ENCODE data around the gene MROH2A. TPM values are rescaled to one million over a fixed set of nuclear protein-coding genes. Genes with fewer than 3 reads are reported as not detected.
A peak's percentile ranks its signal among the peaks of the same experiment; 100 is the strongest.

The MROH2A gene
- total and polyA plus RNA-seq, 10 donors: 0.27 to 1.5 (median 0.43) TPM; not detected in 7

GRCh38 chr2:233824373-233824772, 46.2 kb downstream of the MROH2A start:
- intact Hi-C loops (cut with DNase I; ENCODE audit: low total_unique reads): no loop called here
- Histone ChIP-seq H3K4me3 (no peak overlapping the region), H3K4me1 (no peaks in the 10 kb centered on the region), H3K9me3 (peaks cover 0 to 8% (median 0%) of the 10 kb centered on the region in 8 donors), H3K27me3 (replicated peaks in 1 of 7) (peaks cover 0 to 11% (median 0%) of the 10 kb centered on the region in 7 donors), H3K36me3 (no peaks in the 10 kb centered on the region), H3K27ac (no peak overlapping the region)
- WGBS, 5 donors: 83 to 89% (median 85%) methylated on average over 7 of the region's 7 CpGs
- peak; percentile 13 for DNase-seq
- TF ChIP-seq POLR2AphosphoS5 (IDR thresholded peaks at IDR 0.05) (no peak), POLR2A (IDR thresholded peaks at IDR 0.05) (no peak), CTCF (IDR thresholded peaks at IDR 0.05 in 8 of 11, conservative IDR thresholded peaks at IDR 0.05 in 3 of 11) (no peak)

GRCh38 chr2:233828546-233829192, 50.5 kb downstream of the MROH2A start:
- 85 to 92% (median 86%) methylated on average over 16 to 24 of the region's 24 CpGs for WGBS, 5 donors
- peak; percentile 55 for DNase-seq
- Histone ChIP-seq H3K9me3 (peaks cover 0 to 8% (median 0%) of the 10 kb centered on the region in 8 donors), H3K4me3 (no peak overlapping the region), H3K36me3 (no peaks in the 10 kb centered on the region), H3K27me3 (replicated peaks in 1 of 7) (peaks cover 0 to 4% (median 0%) of the 10 kb centered on the region in 7 donors), H3K4me1 (no peaks in the 10 kb centered on the region), H3K27ac (no peak overlapping the region)
- TF ChIP-seq POLR2AphosphoS5 (IDR thresholded peaks at IDR 0.05) (no peak), CTCF (IDR thresholded peaks at IDR 0.05 in 8 of 11, conservative IDR thresholded peaks at IDR 0.05 in 3 of 11) (no peak), POLR2A (IDR thresholded peaks at IDR 0.05) (no peak)
- intact Hi-C loops (cut with DNase I; ENCODE audit: low total_unique reads): no loop called here

GRCh38 chr2:233829193-233830110, 51.3 kb downstream of the MROH2A start:
- Histone ChIP-seq H3K4me3 (no peak overlapping the region), H3K36me3 (peaks cover 0 to 8% (median 0%) of the 10 kb centered on the region in 6 donors), H3K9me3 (peaks cover 0 to 8% (median 0%) of the 10 kb centered on the region in 8 donors), H3K27ac (no peak overlapping the region), H3K4me1 (no peaks in the 10 kb centered on the region), H3K27me3 (replicated peaks in 1 of 7) (peaks cover 0 to 4% (median 0%) of the 10 kb centered on the region in 7 donors)
- no peak for TF ChIP-seq POLR2AphosphoS5 (IDR thresholded peaks at IDR 0.05)
- no peak for TF ChIP-seq POLR2A (IDR thresholded peaks at IDR 0.05)
- TF ChIP-seq CTCF (IDR thresholded peaks at IDR 0.05 in 8 of 11, conservative IDR thresholded peaks at IDR 0.05 in 3 of 11): no peak
- intact Hi-C loops (cut with DNase I; ENCODE audit: low total_unique reads): no loop called here
- 82 to 92% (median 86%) methylated on average over 12 to 15 of the region's 15 CpGs for WGBS, 5 donors
- DNase-seq: peak; percentile 50

Measured in spleen (tissue), 11 donors.